Measurements from ENCODE around the gene ZDHHC11B.
"Not testable (repeated sequence)": the region's sequence is repeated elsewhere in the genome, so short reads cannot be mapped to it uniquely, and the experiment has no call there.

ZDHHC11B gene, protein sequence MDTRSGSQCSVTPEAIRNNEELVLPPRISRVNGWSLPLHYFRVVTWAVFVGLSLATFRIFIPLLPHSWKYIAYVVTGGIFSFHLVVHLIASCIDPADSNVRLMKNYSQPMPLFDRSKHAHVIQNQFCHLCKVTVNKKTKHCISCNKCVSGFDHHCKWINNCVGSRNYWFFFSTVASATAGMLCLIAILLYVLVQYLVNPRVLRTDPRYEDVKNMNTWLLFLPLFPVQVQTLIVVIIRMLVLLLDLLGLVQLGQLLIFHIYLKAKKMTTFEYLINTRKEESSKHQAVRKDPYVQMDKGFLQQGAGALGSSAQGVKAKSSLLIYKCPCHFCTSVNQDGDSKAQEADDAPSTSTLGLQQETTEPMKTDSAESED

DNA sequence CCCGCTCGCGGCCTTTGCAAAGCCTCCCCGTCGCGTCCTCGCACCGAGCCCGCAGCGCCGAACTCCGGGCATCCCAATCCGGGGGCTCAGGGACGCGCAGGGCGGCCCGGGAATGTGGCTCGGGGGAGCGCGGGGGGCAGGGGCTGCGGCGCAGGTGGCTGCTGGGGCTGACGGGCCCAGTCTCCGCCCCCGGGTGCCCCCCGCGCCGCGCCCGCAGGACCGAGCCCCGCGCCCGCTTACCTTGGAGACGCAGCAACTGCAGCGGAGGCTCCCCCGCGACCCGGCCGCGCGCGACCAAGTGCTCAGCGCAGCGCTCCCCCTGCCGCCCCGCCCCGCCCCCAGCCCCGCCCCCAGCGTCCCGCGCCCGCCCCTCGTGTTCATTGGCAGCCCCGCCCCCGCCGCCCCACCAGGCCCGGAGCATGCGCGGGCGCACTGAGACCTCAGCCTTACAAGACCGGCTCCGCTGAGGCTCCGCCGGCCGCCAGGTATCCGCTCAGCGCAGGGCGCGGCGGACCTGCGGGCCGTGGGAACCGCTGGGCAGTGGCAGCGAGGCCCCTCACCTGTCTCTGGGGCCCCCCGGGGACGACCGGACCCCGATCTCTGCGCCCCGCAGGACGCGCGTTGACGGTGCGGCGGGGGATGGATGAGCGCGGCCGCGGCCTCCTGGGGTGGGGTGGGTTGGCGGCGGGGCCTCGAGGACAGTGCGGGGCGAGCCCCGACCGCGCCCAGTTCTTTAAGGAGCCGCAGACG is at the start of gene ZDHHC11B:
ZDHHC11B (minus strand) TSS at position 302 of the 750 bp plus-strand sequence. CDS start 17,810 bp downstream, outside the sequence.
- DNase-seq, result peak; percentile 6

DNA sequence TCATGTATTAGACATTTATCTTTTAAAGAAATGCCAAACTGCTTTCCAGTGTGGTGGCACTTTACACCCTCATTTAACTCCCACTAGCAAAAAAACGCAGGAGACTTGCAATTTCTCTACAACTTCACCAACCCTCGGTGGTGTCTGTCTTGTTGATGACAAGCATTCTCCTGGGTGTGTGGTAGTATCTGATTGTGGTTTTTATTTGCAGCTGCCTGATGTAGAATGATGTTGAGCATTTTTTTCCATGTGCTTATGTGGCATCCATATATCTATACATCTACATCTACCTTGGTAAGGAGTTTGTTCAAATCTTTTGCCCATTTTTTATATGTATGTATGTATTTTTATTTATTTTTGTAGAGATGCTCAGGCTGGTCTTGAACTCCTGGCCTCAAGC is 49.5 kb upstream of the ZDHHC11B start:
- not testable (repeated sequence) for DNase-seq

DNA sequence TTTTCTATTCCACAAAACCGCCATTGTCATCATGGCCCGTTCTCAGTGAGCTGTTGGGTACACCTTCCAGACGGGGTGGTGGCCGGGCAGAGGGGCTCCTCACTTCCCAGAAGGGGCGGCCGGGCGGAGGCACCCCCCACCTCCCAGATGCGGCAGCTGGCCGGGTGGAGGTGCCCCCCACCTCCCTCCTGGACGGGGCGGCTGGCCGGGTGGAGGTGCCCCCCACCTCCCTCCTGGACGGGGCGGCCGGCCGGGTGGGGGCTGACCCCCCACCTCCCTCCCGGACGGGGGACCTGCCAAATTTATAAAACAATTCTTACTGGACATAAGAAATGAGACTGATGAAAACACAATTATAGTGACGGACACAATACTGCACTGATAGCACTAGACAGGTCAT is 43.7 kb upstream of the ZDHHC11B start:
- not testable (repeated sequence) for DNase-seq

DNA sequence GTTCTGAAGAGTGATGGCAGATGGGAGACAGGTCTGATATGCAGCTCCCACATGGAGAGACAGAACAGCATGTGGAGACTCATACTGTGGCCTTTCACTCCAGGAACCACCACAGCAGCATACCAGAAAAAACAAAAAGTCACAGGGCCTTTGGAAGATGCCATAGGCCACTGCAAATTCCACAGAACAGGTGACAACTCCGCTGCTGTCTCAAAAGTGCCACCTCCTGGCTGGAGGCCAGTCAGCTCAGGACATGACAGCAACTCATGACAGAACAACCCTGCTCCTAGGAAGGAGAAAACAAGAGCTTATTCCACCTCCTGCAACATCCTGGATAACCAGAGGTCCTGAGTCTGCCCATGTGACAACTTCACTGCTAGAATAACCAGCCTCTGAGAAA is 41.0 kb upstream of the ZDHHC11B start:
- not testable (repeated sequence) for DNase-seq

DNA sequence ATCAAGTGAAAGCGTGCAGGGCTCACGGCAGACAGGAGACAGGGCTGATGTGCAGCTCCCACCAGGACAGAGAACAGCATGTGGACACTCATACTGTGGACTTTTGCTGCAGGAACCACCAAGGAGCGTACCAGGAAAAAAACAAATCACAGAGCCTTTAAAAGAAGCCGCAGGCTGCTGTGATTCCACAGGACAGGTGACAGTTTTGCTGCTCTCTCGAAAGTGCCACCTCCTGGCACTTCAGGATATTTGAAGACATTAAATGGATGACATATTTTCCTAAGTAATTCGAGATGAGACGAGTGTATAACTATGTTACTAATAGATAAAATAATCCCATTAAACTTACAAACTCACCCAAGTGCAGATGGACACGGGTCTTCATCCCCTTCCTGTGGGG is 37.0 kb upstream of the ZDHHC11B start:
- no peak for DNase-seq

DNA sequence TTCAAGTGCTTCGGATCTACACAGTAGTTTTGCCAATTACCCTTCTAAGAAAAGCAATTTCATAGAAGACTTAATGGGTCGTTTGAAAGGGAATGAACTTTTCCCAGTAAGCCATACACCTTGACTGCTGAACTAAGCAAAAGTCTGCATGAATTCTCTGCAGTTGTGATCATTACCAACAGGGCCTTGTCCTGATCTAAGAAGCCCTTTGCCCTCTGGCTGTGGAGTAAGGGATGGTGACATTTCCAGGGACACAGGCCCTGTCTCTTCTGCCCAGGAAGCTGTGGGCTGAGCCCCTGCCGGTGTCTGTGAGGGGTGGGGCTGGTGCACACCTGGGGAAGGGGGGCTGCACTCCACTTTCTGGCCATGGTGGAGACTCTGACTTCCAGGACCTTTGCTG is 35.7 kb upstream of the ZDHHC11B start:
- DNase-seq, result no peak

DNA sequence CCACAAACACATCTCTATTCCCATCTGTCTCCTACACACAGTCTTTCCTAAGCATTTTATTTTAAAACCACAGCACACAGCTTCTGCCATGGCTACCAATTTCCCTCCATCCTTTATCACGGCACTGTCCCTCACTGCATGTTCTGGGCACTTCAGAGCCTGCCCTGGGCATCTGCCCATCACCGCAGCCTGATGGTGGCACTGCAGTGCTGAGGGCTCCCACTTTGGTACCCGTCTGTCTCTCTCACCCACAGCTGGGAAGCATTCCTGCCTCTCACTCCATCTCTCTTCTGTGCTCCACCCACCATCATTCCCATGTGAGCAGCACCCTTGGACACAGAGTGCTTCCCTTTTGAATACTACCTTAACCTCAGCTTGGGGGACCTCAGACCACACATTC is 34.5 kb upstream of the ZDHHC11B start:
- no peak for DNase-seq

DNA sequence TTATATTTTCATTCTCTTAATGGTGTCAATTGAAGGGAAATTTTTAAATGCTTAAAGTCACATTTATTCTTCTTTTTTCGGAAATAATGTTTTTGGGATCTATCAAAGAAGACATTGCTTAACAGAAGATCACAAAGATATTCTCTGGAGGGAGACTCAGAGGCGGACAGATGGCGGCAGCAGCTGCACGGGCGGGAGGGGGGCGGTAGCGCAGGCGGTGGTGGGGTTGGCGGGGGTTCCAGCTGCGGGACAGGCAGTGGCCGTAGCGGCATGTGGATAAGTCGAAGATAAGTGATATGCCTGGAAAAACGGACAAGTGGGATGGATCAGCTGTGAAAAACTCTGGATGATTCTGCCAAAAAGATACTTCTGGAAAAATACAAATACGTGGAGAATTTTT is 31.6 kb upstream of the ZDHHC11B start:
- no peak for DNase-seq

DNA sequence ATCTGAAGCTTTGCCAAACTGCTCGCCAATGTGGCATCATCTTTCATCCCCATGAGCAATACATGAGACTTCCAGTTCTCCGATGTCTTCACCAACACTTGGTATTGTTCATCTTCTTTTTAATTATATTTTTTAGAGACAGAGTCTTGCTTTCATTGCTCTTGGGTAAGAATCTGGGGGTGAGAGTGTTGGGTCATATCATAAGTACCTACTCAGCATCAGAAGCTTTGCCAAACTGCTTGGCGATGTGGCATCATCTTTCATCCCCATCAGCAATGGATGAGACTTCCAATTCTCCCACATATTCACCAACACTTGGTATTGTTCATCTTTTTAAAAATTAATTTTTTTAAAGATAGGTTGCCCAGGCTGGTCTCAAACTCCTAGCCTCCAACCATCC is 30.9 kb upstream of the ZDHHC11B start:
- no peak for DNase-seq

DNA sequence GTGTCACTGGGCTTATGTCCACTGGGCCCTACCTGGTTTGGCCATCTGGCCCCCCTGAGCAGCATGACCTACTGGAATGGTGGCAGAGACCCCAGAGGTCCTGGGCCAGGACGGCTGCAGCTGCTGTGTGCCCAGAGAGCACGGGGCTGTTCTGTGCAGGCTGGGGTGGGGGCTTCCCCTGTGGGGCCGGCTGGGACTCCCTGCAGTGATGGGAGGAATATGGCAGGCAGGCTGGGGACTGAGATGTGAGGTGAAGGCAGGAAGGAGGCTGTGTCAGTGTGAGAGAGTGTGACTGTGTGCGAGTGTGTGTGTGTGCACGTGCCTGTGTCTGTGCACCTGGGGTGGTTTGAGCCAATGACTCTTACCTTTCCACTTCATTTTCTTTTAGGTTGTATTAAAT is 29.0 kb upstream of the ZDHHC11B start:
- DNase-seq, result not testable (repeated sequence)

DNA sequence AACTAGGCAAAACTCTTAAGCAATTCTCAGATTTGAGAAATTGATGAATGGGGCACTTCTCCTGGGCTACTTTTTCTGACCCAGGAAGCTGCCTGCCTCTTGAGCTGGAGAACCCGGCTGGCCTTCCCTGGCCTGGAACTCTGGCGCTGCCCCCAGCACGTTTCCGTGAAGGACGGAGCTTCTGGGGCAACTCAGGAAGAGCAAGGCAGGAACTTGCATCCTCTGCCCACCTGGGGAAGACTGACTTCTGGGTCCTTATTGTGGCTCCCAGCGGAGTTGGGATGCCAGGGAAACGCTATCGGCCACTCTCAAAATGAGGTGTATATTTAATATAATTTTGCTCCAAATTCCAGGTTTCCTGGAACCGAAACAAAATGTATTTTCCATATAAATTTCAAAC is 26.9 kb upstream of the ZDHHC11B start:
- not testable (repeated sequence) for DNase-seq

DNA sequence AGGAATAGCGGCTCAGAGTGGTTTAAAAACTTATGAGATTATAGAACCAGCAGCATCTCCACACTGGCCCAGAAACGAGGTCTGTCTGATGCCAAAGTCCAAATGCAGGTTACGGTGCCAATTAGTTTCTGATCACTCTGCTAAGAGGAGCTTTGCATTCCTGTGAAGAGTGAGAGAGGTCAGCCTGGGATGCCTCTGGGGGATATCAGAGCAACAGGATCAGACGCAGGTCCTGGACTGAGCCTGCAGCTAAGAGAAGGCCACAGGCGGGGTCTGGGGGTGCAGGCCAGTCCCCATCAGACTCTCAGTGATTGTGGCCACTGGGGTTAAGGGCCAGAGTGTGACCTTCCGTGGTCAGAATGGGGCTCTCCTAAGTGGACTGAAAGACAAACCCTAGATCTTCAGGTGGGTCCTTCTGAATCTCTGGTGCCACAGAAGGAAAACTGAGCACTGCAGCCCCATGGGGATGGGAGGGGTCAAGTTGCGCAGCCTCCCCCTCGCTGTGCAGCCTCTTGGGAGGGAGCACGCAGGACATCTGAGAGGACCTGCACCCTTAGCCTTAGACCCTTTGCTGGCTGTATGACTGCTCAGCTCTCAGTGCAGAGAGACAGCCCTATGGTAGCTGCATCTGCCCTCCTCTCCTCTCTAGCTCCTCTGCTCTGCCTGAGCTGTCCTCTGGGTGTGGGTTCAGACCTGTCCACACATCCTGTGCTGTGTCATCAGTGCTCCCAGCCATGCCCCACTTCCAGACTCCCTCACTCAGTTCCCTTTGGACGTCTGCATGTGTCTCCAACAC is 23.4 kb upstream of the ZDHHC11B start:
- DNase-seq, result not testable (repeated sequence)

DNA sequence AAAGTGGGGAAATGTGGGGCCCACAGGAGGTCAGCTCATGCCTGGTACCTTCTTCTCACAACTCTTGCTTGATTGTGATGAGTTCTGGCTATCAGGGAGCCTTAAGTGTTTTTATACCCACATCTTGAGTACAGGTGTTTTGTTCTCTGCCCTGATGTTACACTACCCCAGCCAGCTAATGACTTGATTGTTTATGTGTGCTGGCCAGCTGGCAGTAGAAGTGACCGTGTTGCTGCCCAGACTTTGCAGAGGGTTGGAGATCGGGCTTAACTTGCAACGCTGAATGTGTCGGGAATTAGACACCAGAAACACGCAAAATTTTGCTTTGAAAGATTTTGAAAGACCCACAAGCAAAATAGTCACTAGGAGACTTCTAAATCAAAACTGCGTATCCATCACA is 16.9 kb upstream of the ZDHHC11B start:
- DNase-seq, result no peak

DNA sequence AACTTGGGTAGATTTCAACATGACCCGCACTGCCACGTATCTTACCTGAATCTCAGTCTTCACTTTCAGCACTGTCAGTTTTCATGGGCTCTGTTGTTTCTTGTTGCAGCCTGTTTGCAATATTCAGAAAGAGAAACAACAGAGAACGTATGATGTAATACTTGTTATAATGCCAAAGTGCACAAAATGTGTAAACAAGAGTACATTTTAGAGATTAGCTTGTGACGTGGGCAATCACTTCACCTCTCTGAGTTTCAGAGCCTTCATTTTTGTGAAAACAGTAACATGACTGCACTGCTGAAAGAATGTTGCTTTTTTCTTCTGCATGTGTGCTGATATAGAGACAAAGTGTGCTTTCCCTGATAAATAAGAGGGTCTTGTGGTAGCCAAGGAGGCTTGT is 16.5 kb upstream of the ZDHHC11B start:
- DNase-seq, result not testable (repeated sequence)

DNA sequence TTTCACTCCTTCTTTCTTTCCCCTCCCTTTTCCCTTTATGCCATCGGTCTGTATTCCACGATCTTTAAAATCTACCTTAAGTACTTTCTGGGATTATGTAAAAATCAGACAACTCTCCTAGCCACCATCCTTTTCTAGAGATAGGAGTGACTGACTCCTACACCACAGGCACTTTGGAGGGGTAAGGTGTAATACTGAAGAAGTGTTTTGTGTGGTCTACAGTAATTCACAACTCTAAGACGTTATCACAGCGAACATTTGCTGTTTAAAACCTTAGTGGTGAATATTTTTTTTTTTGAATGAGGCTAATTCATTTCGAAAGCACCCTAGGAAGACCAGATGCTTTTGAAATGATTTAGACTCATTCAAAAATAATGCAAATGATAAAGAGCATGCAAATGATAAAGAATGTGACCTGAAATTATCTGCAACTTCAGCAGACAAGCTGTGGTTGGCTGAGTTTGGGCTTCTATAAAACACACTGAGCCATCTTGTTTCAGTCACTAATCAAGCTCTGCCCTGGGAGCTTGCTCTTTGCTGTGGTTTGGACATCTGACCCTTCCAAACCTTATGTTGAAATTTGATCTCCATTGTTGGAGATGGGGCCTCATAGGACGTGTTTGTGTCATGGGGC is 14.1 kb upstream of the ZDHHC11B start:
- DNase-seq, result not testable (repeated sequence)

DNA sequence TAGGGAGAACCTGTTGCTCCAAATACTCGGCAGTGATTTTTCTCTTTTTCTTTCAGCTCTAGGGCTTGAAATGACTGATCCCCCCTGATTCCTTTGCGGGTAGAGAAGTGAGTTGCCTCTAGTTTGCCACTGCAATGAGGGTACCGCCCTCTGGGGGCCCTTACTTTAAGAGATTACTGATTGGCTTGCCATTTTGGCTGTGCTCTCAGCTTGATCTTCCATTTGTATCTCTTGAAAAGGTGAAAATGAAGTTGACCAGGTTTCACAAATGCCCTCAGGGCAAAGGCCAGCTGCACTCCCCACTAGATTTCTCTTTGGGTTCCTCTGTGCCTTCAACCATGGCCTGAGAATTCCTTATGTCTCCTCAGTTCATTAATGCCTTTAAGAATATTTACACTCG is 13.5 kb upstream of the ZDHHC11B start:
- DNase-seq, result not testable (repeated sequence)

DNA sequence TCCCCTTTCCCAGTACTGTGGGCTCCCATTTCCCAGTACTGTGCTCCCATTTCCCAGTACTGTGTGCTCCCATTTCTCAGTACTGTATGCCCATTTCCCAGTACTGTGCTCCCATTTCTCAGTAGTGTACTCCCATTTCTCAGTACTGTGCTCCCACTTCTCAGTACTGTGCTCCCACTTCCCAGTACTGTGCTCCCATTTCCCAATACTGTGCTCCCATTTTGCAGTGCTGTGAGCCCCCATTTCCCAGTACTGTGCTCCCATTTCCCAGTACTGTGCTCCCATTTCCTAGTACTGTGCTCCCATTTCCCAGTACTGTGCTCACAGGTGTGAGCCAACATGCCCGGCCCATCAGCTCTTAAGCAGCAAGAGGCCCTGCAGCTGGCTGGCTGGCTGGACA is 11.3 kb upstream of the ZDHHC11B start:
- DNase-seq, result not testable (repeated sequence)

DNA sequence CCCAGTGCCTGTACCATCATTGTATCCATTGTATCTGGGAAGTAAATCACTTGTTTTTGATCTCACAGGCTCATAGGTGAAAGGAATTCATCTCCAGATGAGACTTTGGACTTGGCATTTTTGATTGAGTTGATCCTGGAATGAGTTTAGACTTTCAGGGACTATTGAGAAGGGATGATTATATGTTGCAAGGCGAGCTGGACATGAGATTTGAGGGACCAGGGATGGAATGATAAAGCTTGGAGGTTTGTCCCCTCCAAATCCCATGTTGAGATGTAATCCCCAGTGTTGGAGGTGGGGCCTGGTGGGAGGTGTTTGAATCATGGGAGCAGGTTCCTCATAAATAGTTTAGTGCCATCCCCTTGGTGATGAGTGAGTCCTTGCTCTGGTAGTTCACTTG is 10.4 kb upstream of the ZDHHC11B start:
- DNase-seq, result not testable (repeated sequence)

DNA sequence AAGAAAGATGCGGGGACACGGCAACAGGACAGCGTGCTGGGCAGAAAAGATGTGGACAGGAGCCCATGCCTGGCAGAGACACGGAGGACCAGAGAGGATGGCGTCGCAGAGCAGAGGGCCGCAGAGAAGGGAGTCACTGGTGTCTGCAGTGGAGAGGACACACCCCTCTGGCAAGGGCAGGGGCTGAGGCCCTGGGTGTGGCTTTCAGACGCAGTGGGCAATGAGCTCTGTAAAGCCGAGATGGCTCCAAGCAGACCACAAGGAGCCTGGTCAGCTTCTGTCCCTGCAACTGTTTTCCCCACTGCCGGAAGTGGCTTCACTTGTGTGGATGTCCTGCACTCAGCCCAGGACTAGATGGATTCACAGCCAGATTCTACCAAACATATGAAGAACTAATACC is 4.2 kb upstream of the ZDHHC11B start:
- not testable (repeated sequence) for DNase-seq

DNA sequence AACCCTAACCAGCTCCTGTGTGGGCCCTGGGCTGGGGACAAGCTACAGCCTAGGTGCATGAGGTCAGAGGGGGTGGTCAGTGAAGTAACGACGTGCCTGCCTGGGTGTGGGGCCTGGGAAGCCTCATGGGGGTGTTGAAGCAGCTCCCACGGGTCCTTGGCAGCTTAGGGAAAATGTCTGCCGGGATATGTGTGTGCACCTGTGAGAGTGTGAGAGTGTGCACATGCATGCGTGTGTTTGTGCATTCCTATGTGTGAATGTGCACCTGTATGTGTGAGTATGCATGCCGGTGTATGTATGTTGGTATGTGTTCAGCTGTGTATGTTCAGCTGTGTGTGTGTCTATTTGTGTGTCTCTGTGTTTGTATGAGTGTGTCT is 3.3 kb upstream of the ZDHHC11B start:
- DNase-seq, result not testable (repeated sequence)

DNA sequence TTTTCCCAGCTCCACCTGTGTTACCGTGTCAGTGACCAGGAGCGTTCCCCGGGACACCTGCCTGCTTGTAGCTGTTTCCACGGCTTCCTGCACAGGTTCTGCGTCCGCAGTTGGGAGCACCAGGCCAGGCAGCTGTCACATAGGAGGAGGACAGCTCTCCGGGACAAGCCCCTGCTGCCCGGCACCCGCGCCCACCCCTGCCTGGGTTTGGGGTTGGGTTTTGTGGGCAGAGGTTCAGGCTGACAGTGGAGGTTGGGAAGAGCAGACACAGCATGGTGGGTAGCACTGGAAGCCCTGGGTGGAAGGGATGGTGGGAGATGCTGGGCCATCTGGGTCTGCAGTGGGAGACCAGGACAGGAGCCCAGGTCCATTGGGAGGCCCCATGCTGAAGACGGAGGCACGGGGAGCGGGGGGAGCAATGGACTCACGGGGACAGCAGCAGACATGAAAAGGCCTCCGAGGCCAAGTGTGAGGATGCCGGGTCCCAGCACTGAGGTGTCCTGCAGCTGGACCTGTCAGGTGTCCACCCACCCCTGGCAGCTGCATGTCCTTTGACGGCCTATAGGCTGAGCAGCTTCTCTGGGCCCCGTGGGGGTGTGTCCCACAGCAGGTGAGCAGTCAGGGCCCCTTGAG is 2.8 kb upstream of the ZDHHC11B start:
- DNase-seq, result not testable (repeated sequence)

DNA sequence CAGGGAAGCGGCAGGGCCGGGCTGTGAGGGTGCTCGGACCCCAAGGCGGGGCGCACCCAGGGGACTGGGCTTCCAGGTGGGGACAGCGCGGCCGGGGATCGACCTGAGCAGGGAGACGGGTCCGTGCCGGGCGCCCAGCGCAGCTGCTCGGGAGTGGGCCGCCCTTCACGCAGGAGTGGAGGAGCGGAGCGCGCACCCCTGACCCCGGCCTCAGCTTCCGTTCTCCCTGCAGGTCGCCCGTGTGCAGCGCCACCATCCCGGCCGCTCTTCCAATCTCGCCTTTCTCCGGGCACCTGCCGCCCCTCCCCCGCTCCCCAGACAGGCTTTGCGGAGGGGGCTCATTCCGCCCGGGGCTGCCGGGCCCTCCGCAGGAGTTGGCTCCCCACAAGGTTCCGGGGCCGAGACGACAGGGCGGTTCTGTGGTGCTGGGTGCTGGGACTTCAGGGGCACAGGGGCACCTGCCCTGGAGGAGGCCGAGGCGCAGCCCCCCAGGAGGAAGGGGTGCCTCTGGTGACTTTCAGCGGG is 714 bp upstream of the ZDHHC11B start:
- DNase-seq, result not testable (repeated sequence)
